ENCODE measurements around the gene MPHOSPH6.
"Not testable (repeated sequence)": the region's sequence is repeated elsewhere in the genome, so short reads cannot be mapped to it uniquely, and the experiment has no call there.

The MPHOSPH6 gene

DNA sequence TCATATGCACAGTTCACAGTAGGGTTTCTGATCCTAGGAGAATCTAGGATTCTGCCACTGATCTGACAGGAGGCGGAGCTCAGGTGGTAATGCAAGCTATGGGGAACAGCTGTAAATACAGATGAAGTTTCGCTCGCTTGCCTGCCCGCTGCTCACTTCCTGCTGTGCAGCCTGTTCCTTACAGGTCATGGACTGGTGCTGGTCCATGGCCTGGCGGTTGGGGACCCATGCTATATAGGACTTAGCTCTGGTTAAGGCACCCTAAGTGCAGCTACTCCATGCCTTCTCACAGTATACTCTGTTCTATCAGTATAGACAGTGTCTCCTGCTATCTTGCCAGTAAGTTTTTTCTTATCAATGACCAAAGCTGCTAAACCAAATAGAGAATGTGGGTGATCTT lies 2.4 kb downstream of the MPHOSPH6 start:
- DNase-seq, result no peak

DNA sequence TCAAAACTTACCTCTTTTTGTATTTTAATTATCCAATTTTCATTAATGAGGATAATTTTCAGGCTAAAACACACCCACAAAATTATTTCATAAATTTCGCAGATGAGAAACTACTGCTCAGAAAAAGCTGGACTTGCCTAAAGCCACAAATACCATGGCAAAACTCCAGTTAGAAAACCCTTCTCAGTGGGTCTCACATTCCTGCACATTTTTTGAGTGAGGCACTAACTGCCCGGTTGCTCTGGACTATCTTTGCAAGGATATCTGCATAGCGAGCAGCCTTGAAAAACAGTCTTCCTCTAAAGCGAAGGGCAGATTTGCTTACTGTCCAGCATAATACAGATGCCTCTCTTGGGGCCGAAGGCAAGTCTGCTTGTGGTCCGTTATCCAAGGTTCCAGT lies 9.8 kb downstream of the MPHOSPH6 start:
- no peak for DNase-seq

DNA sequence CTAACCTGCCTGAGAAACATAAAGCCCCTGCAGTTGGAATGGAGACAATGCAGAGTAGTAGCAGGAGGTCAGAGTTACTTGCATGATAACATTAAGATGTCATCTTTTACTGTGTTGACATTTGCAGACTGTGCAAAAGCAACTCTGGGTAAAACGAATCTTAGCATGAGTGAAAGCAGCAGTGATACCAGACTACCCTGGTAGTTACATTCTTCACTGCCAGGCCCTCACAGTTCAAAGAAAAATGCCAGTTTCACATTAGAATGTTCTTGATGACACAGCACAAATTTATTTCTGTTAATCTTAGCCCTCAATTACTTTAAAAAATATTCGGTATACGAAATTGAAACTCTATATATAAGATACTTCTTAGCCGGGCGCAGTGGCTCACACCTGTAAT lies 12.2 kb downstream of the MPHOSPH6 start:
- DNase-seq, result no peak

DNA sequence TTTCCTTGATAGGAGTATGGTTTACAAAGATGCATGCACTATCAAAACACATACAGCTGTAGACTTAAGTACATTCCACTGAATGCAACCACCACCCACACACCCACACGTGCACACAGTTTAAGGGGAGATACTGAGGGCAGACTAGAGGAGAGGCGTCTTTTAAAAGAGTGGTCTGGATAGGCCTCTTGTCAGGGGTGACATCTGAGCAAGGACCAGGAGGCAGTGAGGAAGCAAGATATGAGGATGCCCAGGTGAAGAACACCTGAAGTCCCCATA lies 12.6 kb downstream of the MPHOSPH6 start:
- DNase-seq, result no peak

DNA sequence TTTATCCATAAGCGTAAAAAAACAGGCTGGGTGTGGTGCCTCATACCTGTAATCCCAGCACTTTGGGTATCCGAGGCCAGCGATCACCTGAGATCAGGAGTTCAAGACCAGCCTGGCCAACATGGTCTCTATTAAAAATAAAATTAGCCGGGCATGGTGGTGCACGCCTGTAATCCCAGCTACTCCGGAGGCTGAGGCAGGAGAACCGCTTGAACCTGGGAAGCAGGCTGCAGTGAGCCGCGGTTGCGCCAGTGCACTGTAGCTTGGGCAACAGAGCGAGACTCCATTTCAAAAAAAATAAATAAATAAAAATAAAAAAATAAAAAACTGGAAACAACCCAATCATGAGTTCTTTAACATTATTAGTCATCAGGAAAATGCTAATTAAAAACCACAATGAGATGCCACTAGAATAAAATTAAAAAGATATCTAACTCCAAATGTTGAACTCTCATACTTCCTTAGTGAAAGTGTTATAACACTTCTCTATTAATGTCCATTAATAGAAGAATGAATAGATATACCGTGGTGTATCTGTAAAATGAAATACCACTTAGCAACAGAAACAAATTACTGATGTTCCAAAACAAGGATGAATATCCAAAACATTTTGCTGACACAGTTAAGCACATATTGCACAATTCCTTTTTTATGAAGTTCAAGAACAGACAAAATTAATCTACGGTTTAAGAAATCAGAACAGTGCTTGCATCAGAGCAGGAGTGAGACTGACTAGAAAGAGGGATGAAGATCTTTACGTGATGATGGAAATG lies 13.1 kb downstream of the MPHOSPH6 start:
- DNase-seq, result no peak

DNA sequence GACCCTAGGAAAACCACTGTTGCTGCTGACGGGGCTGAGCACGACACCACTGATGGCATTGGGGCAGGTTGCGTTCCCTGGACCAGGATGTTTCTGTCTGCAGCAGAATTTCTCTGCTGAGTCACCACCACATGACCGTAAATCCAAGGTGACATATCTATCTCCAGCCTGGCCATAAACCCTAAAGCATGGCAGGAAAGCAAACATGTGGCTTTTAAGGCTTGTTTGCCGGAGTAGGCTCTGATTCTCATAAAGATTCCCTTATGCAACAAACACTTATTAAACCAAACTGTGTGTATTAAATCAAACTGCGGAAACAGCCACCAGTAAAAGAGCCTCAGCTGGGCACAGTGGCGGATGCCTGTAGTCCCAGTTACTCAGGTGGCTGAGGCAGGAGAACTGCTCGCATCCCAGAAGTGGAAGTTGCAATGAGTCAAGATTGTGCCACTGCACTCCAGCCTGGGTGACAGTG lies 17.3 kb downstream of the MPHOSPH6 start:
- DNase-seq, result no peak

DNA sequence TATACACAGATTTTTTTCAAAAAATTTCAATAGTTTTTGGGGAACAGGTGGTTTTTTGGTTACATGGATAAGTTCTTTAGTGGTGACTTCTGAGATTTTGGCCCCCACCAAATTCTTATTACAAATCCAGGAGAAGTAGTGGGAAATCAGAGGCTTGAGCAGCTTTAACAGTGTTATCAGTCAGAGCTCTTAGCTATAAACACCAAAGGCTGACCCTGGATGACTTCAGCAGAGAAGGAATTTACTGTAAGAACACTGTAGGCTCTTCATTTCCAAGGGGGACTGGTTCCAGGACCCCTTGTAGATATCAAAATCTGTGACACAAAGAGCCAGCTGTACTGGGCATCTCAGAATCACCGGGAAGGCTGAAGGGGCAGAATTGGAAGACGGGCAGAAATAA lies 17.8 kb downstream of the MPHOSPH6 start:
- DNase-seq, result no peak

DNA sequence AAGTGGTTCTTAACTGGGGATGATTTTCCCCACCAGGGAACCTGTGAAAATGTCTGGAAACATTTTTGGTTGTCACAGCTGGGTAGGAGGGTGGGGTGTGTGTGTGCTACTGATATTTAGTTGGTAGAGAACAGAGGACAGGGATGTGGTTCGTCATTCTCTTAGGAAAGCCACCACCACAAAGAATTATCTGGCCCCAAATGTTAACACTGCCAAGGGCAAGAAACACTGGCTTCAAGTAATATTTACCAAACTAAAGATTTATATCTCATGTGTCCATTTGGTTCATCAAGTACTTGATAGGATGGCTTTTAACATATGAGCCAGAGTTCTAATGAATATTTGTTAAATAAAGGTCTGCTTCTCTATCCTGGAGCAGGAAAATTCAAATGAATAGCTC lies 19.5 kb downstream of the MPHOSPH6 start:
- no peak for DNase-seq

DNA sequence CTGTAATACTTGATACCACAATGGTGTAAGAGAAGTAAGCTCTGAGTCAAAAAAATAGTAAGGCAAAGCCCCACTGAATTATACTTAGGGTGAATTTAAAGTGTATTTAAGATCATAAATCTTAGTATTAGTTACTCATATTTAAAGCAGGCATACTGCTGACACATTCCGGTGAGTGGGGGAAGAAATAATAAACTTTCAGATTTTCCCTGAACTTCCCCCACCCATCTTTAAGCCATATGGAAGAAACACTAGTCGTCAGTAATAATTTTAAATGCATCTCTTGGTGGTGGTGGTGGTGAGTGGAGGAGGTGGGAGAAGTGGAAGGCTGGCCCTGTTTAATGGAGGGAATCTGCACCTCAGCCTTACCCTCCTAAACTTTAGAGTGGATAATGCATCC lies 20.5 kb downstream of the MPHOSPH6 start:
- DNase-seq, result no peak

DNA sequence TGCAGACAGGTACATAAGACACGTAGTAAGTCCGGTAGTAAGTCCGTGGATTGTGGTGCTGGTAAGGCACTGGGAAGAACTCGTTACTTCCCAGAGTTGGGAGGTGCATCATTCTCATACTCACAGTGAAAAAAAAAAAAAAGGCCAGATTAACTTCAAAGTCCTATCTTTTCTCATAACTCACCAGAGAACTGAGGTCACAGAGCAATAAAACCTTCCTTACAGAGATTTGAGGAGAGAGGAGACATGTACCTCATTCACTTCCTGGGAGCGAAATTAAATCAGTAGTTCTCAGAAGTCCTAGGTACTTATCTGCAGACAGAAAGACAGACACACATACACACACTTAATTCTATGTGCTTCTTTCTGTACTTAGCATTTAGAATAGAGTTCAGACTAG lies 22.5 kb downstream of the MPHOSPH6 start:
- no peak for DNase-seq

DNA sequence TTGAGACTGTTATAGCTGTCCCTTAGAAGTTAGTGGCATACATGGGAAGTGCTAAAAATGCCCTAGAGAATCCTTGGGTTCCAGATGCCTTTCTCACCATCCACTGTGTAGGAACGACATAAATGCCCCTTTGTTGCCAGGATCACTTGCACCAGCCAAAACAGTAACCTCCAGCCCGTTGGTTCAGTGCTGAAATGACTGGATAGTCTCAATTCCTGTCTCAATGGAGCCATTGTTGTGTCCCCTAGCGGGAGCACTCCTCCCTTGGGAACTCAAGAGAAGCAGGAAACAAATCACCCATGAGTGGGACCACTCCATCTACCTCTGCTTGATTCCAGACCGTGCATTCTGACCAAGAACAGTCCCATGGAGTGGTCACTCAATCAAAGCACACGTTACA lies 23.1 kb downstream of the MPHOSPH6 start:
- DNase-seq, result no peak

DNA sequence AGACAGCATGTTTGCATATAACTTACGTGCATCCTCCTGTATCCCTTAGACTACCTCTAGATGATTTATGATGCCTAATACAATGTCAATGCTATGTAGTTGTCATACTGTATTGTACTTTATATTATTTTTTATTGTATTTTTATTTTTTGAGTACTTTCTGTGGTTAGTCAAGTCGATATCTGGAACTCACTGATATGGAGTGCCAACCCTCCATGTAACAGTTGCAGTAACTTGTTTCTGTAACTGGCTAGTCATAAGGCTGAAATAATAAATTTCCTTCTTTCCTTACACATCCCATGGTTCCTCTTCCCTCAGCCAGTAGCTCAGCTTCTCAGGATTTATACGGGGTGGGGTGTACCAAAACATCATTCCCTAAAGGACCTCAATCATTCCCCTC lies 23.5 kb downstream of the MPHOSPH6 start:
- no peak for DNase-seq

DNA sequence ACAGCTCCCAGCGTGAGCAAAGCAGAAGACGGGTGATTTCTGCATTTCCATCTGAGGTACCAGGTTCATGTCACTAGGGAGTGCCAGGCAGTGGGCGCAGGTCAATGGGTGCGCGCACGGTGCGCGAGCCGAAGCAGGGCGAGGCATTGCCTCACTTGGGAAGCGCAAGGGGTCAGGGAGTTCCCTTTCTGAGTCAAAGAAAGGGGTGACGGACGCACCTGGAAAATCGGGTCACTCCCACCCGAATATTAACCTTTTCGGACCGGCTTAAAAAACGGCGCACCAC lies 30.8 kb downstream of the MPHOSPH6 start:
- not testable (repeated sequence) for DNase-seq

DNA sequence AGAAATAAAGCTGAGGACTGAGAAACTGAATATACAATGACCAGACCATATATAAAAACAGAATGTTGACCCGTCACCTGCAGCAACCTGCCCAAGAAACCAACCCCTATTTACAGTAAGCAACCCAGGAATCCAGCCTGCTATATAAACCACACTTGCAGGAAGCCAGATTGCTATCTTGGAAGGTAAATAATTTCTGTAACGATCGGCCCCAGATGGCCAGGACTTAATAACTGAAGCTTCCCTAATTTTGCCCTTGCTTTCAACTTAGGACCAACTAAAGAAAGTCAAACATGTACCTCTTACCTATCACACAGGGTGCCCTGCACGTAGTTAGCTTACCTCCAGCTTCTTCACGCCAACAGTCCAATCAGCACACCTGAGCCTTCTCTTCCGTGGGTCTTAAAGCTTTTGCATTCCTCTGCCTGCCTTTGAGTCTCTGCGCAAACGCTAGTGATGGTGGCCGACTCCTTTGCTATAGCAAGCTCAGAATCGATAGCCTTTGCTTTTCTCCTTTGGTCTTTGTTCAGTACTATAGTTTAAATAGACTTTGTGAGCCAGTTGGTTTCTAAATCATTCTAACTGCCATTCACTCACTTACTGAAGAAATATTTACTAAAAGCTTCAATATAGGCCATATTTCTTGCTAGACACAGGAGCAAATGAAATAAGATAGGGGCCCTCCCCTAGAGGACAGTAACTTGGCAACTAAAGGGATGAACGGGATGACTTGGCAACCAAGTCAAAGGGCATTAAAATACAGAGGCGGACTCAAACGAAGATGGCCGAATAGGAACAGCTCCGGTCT lies 31.3 kb downstream of the MPHOSPH6 start:
- no peak for DNase-seq

DNA sequence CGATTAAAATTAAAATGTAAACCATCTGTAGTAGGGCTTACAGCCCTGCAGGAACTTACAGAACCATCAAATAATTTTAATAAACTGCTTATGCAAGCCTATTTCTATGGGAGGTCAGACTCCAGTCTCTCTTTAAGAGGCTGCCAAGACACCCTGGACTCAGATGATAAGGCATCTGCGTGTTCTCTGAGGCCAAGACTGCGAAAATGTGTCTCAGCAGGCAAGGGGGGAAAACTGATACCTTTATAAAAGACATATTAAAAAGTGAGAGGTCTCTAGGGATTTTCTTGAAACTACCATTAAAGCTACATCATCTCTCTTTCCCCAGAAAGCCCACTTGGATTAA lies 32.2 kb downstream of the MPHOSPH6 start:
- DNase-seq, result no peak

DNA sequence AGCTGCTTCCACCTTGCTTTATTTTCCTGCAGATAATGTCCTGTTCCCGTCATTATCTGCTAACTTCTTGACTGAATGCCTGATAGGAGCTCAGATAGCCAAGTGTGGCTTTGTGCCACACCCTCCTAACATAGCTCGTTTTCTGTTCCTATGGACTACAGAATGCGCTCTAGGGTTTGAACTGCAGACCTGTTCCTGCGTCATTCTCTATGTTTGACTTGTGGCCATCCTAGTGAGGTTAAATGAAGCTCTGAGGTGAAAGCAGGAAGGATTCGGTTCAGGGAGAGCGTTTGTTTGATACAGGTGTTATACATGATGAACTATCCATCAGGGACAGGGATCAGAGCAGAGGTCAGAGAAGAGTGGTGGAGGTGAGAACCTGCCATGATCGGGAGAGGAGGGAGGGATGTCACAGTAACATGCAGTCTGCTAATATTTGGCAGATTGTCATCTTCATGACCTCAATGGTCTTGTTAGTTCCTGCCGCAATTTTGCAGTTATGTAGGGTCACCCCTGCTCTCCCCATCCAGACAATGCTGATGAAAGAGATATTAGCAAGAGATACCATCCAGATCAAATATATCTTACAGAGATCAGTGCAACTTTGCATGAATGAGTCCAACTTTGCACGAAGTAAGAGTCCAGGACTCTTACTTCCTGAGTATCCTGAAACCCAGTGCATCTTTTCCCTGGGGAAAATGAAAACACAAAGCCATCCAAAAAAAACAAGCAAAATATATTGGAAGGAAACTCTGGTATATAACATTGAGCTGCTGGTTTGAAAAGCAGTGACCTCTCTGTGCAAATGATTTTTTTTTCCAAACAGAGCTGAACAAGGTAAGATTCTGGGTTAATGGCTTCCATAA lies 32.8 kb downstream of the MPHOSPH6 start:
- no peak for DNase-seq

DNA sequence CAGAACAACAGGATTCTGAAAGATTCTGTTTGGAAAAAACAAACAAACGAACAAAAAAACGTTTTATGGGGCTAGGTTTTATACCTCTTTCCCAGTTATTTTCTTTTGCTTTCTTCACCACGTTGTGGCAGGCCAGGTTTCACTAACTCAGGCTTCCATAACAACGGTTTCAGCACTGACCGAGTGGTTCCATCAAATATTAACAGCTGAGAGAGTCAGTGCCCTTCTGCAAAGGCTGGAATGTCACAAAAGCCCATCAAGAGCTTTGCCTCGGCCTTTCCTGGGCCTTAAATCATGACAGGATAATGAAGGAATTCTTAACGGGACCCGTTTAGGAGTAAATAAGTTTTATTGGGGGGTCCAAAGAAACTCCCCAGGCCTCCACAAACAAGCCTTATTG lies 34.2 kb downstream of the MPHOSPH6 start:
- DNase-seq, result no peak

DNA sequence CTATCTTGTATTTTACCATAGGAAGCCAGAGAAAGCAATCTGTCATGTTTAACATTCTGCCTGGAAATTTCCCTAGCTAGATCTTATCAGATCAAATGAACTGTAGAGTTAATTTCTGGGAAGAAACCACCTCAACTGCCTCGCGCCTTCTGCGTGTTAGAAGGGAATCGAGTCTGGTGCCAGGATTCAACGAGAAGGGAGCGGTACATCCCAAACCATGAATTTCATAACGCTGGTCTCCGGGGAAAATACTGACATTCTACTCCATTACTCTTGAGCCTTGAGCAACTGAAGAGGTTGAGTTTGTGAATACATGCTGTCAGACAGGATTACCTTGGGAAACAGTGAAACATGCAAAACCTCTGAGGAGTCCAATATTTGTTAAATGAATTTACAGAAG lies 35.2 kb downstream of the MPHOSPH6 start:
- no peak for DNase-seq

DNA sequence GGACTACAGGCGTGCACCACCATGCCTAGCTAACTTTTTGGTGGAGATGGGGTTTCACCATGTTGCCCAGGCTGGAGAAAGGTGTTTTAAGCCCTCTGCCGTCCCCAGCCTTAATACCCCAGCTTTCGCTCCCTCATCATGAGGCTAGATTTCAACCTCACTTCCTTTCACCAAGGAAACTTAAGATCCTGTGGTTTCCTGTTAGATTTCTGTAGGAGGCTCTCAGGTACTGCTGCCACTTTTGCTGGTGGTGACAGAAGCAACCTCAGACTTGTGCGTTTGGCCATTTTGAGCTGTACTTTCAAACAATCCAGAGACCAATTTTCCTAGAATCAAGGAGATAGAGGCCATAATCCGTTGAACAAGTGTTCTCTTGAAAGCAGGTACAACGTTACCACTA lies 36.2 kb downstream of the MPHOSPH6 start:
- DNase-seq, result peak; percentile 30

DNA sequence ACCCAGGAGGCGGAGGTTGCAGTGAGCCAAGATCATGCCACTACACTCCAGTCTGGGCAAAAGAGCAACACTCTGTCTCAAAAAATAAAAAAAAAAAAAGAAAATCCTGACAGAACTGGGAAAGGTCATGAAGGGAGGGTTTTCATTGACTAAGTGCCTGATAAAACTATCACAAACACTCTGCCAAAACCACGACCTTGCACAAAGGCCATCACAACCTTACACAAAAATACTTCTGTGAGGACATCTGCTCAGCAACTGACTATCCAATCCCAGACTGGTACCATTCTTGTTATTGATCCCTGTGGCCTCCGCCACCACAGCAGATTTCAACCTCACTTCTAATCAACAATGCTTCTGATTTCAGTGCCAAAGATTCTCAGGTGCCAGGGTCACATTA lies 40.1 kb downstream of the MPHOSPH6 start:
- DNase-seq, result no peak

DNA sequence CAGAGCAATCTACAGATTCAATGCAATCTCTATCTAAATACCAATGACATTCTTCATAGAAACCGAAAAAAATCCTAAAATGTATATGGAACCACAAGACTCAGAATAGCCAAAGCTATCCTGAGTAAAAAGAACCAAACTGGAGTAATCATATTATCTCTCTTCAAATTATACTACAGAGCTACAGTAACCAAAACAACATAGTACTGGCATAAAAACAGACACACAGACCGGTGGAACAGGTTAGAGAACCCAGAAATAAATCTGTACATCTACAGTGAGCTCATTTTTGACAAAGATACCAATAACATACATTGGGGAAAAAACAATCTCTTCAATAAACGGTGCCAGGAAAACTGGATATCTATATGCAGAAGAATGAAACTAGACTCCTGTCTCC lies 45.4 kb downstream of the MPHOSPH6 start:
- no peak for DNase-seq

DNA sequence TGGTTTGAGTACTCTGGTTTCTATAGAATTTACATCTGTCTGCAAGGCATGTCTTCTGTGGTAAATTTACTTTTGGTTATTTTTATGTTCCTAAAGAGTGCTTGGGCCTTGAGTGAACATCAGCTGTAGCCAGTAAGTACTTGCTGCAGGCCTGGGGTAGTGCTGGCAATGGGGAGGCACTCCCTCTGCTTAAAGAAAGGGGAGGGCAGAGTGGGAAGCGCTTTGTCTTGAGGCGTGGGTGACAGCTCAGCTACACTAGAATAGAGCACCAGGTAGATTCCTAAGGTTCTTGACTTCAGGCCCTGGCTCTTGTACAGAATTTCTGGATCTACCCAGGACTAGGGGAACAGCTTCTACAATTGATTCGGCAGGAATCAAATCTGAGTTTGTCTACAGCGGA lies 50.6 kb downstream of the MPHOSPH6 start:
- DNase-seq, result no peak

DNA sequence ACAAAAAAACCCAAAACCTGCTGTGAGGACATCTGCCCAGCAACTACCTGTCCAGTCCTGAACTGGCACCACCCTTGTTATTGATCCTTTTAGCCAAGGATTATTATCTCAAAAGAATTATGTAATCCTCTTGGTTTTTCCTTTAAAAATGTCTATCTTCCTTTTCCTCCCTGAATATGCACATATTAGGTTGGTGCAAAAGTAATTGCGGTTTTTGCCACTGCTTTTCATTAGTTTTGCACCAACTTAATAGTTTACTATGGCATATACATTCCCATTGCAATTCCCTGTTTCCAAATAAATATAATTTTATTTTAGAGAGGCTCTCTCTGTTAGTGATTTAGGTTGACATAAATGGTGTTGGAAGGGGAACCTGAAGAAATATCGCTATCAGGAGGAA lies 51.3 kb downstream of the MPHOSPH6 start:
- no peak for DNase-seq

DNA sequence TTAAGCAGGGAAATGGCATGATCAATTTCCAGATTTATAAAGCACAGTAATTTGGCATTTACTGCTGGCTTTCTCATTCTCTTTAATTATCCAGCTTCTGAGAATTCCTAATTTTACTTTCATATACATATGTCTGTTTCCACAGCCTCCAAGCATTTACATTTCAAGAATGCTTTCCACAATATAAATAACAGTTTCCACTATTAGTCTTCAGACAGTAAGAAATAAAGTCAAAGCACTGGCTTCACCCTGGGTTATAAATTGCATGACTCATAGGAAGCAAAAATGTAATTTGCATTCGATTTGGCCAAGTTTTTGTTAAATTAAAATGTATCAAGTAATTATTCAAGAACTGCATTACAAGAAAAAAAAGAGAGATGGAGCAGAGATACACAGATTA lies 53.5 kb downstream of the MPHOSPH6 start:
- no peak for DNase-seq

All from CD4-positive, alpha-beta T cell treated with Interleukin-21 for 1 hour (primary cell).